NB4 (cell line): ENCODE measurements around the gene SRRT.
"Not testable (repeated sequence)": the region's sequence is repeated elsewhere in the genome, so short reads cannot be mapped to it uniquely, and the experiment has no call there.

Source experiments
- MYC ChIP-seq: IDR thresholded peaks from 2 replicates; pipeline ENCODE4 v1.6.1; 2011; ENCODE audit warnings: low read depth, low read length
- POLR2A ChIP-seq: IDR thresholded peaks from 2 replicates; pipeline ENCODE4 v1.6.1; 2011; ENCODE audit warnings: mild to moderate bottlenecking; ENCODE audit not compliant: insufficient read length; ENCODE audit errors: extremely low read depth
- TF ChIP-seq, protein P1 (sequence below): IDR thresholded peaks from one replicate; pipeline ENCODE4 v1.5.1; 2012; ENCODE audit warnings: low read depth, low read length
- TF ChIP-seq, protein P2 (sequence below): IDR thresholded peaks from 2 replicates; pipeline ENCODE4 v1.6.1; 2011; ENCODE audit warnings: low read depth, low read length

DNA sequence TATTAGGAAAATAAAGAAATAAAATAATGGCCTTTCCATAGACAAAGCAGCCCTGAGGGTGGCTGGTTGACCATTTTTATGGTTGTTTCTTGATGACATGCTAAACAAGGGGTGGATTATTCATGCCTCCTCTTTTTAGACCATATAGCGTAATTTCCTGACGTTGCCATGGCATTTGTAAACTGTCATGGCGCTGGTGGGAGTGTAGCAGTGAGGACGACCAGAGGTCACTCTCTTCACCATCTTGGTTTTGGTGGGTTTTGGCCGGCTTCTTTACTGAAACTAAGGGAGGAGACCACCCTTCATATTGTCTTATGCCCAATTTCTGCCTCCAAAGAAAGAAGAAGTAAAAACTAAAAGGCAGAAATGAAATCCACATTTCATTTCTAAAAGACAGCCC is 44.4 kb downstream of the SRRT start:
- TF ChIP-seq, protein P1, sequence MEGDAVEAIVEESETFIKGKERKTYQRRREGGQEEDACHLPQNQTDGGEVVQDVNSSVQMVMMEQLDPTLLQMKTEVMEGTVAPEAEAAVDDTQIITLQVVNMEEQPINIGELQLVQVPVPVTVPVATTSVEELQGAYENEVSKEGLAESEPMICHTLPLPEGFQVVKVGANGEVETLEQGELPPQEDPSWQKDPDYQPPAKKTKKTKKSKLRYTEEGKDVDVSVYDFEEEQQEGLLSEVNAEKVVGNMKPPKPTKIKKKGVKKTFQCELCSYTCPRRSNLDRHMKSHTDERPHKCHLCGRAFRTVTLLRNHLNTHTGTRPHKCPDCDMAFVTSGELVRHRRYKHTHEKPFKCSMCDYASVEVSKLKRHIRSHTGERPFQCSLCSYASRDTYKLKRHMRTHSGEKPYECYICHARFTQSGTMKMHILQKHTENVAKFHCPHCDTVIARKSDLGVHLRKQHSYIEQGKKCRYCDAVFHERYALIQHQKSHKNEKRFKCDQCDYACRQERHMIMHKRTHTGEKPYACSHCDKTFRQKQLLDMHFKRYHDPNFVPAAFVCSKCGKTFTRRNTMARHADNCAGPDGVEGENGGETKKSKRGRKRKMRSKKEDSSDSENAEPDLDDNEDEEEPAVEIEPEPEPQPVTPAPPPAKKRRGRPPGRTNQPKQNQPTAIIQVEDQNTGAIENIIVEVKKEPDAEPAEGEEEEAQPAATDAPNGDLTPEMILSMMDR = not testable (repeated sequence)
- not testable (repeated sequence) for TF ChIP-seq POLR2A, MYC
- TF ChIP-seq, protein P2, sequence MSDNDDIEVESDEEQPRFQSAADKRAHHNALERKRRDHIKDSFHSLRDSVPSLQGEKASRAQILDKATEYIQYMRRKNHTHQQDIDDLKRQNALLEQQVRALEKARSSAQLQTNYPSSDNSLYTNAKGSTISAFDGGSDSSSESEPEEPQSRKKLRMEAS = not testable (repeated sequence)
